Measurements from ENCODE around the gene PCAT6. TPM values are rescaled to one million over a fixed set of nuclear protein-coding genes. Genes with fewer than 3 reads are reported as not detected.
"Not testable (repeated sequence)": the region's sequence is repeated elsewhere in the genome, so short reads cannot be mapped to it uniquely, and the experiment has no call there.

Gene PCAT6
- total and polyA plus RNA-seq, 2 donors from 2014 or later = 2.0 to 5.8 TPM

- no peak for TF ChIP-seq CTCF (IDR thresholded peaks at IDR 0.05; ENCODE audit: borderline replicate concordance, extremely low read depth, insufficient read depth)
- Histone ChIP-seq H3K9me3 (ENCODE audit: control insufficient read depth in 2 of 3, insufficient read depth in 1 of 3, low read length in 3 of 3) (no peaks in the 10 kb centered on the region), H3K4me1 (ENCODE audit: control insufficient read depth in 2 of 3, insufficient read depth in 2 of 3, low read depth in 1 of 3, low read length in 3 of 3) (no peaks in the 10 kb centered on the region), H3K27ac (ENCODE audit: low read depth in 2 of 2, low read length in 2 of 2) (no peak overlapping the region), H3K4me3 (ENCODE audit: low read length in 3 of 3) (no peak overlapping the region), H3K27me3 (ENCODE audit: control insufficient read depth, insufficient read depth, low read length) (no peaks in the 10 kb centered on the region), H3K9ac (ENCODE audit: low read length in 3 of 3) (no peak overlapping the region), H3K36me3 (ENCODE audit: control insufficient read depth in 2 of 3, insufficient read depth in 3 of 3, low read length in 3 of 3) (no peaks in the 10 kb centered on the region)
- no peak for FAIRE-seq
- intact Hi-C loops (cut with DNase I) = no loop called here
- DNase-seq = no peak
Observed at GRCh38 chr1:202818819-202819218, 8.1 kb downstream of the PCAT6 start.

- DNase-seq = no peak
- H3K27ac ChIP-seq (ENCODE audit: low read depth in 2 of 2, low read length in 2 of 2) = no peak overlapping the region
Observed at GRCh38 chr1:202821467-202821866, 10.7 kb downstream of the PCAT6 start.

GRCh38 chr1:202825748-202826147 is 15.0 kb downstream of the PCAT6 start:
- Histone ChIP-seq H3K4me1 (ENCODE audit: control insufficient read depth in 2 of 3, insufficient read depth in 2 of 3, low read depth in 1 of 3, low read length in 3 of 3) (no peaks in the 10 kb centered on the region), H3K9ac (ENCODE audit: low read length in 3 of 3) (no peak overlapping the region), H3K4me3 (ENCODE audit: low read length in 3 of 3) (no peak overlapping the region), H3K27ac (ENCODE audit: low read depth in 2 of 2, low read length in 2 of 2) (no peak overlapping the region), H3K36me3 (ENCODE audit: control insufficient read depth in 2 of 3, insufficient read depth in 3 of 3, low read length in 3 of 3) (no peaks in the 10 kb centered on the region), H3K27me3 (ENCODE audit: control insufficient read depth, insufficient read depth, low read length) (no peaks in the 10 kb centered on the region), H3K9me3 (ENCODE audit: control insufficient read depth in 2 of 3, insufficient read depth in 1 of 3, low read length in 3 of 3) (no peaks in the 10 kb centered on the region)
- TF ChIP-seq CTCF (IDR thresholded peaks at IDR 0.05; ENCODE audit: borderline replicate concordance, extremely low read depth, insufficient read depth) = no peak
- intact Hi-C loops (cut with DNase I) = no loop called here
- FAIRE-seq (no peak), DNase-seq (no peak)

More at GRCh38 chr1:202821467-202821866, 10.7 kb downstream of the PCAT6 start:
- Histone ChIP-seq H3K9me3 (ENCODE audit: control insufficient read depth in 2 of 3, insufficient read depth in 1 of 3, low read length in 3 of 3) (no peaks in the 10 kb centered on the region), H3K4me1 (ENCODE audit: control insufficient read depth in 2 of 3, insufficient read depth in 2 of 3, low read depth in 1 of 3, low read length in 3 of 3) (no peaks in the 10 kb centered on the region), H3K36me3 (ENCODE audit: control insufficient read depth in 2 of 3, insufficient read depth in 3 of 3, low read length in 3 of 3) (no peaks in the 10 kb centered on the region), H3K4me3 (ENCODE audit: low read length in 3 of 3) (no peak overlapping the region), H3K9ac (ENCODE audit: low read length in 3 of 3) (no peak overlapping the region), H3K27me3 (ENCODE audit: control insufficient read depth, insufficient read depth, low read length) (no peaks in the 10 kb centered on the region)
- intact Hi-C loops (cut with DNase I) = no loop called here
- TF ChIP-seq CTCF (IDR thresholded peaks at IDR 0.05; ENCODE audit: borderline replicate concordance, extremely low read depth, insufficient read depth) = no peak
- FAIRE-seq = no peak

GRCh38 chr1:202829223-202829622 is 18.5 kb downstream of the PCAT6 start:
- H3K36me3 ChIP-seq (ENCODE audit: control insufficient read depth in 2 of 3, insufficient read depth in 3 of 3, low read length in 3 of 3); H3K4me1 ChIP-seq (ENCODE audit: control insufficient read depth in 2 of 3, insufficient read depth in 2 of 3, low read depth in 1 of 3, low read length in 3 of 3); H3K27me3 ChIP-seq (ENCODE audit: control insufficient read depth, insufficient read depth, low read length); DNase-seq; H3K4me3 ChIP-seq (ENCODE audit: low read length in 3 of 3); H3K27ac ChIP-seq (ENCODE audit: low read depth in 2 of 2, low read length in 2 of 2); intact Hi-C loops (cut with DNase I); FAIRE-seq; H3K9ac ChIP-seq (ENCODE audit: low read length in 3 of 3); H3K9me3 ChIP-seq (ENCODE audit: control insufficient read depth in 2 of 3, insufficient read depth in 1 of 3, low read length in 3 of 3): not testable (repeated sequence)
